HepG2 (cell line): ENCODE measurements around the gene ABCF1. TPM values are rescaled to one million over a fixed set of nuclear protein-coding genes. Genes with fewer than 3 reads are reported as not detected.

ENCODE experiments used
- ATF1 ChIP-seq: IDR thresholded peaks from 2 replicates; pipeline ENCODE4 v1.6.1; 2016; ENCODE audit warnings: mild to moderate bottlenecking, control low read depth
- BCL6 ChIP-seq: IDR thresholded peaks from 2 replicates; pipeline ENCODE4 v1.6.1; 2016; ENCODE audit warnings: missing genetic modification reagents, missing compliant biosample characterization
- CREBL2 ChIP-seq: sonication (generic); formaldehyde crosslinking; IDR thresholded peaks from 2 replicates; pipeline ENCODE4 v1.8.1; 2023; ENCODE audit warnings: missing genetic modification reagents, mild to moderate bottlenecking, borderline replicate concordance
- HES4 ChIP-seq: sonication (generic); formaldehyde crosslinking; IDR thresholded peaks from 2 replicates; pipeline ENCODE4 v1.9.0; 2021; ENCODE audit warnings: mild to moderate bottlenecking, missing genetic modification reagents, borderline replicate concordance
- KDM6A ChIP-seq: IDR thresholded peaks from 2 replicates; pipeline ENCODE4 v1.6.1; 2016; ENCODE audit warnings: low read depth
- MZF1 ChIP-seq: sonication (generic); formaldehyde crosslinking; IDR thresholded peaks from 2 replicates; pipeline ENCODE4 v1.8.1; 2023; ENCODE audit warnings: mild to moderate bottlenecking, missing genetic modification reagents, borderline replicate concordance
- NCOR1 ChIP-seq: fragments of 200-600 bp; sonication (generic); IDR thresholded peaks from 2 replicates; pipeline ENCODE4 v1.7.0; 2017; ENCODE audit warnings: antibody characterized with exemption, low read length, borderline replicate concordance
- NFIB ChIP-seq: sonication (generic); formaldehyde crosslinking; IDR thresholded peaks from 2 replicates; pipeline ENCODE4 v1.9.0; 2021; ENCODE audit warnings: missing genetic modification reagents, mild to moderate bottlenecking, borderline replicate concordance
- NRL ChIP-seq: sonication (generic); formaldehyde crosslinking; IDR thresholded peaks from 2 replicates; pipeline ENCODE4 v1.5.0; 2020; ENCODE audit warnings: missing genetic modification reagents, mild to moderate bottlenecking, moderate library complexity, borderline replicate concordance
- PHB2 ChIP-seq: fragments of 450-650 bp; IDR thresholded peaks from 2 replicates; pipeline ENCODE4 v1.6.1; 2018; ENCODE audit not compliant: partially characterized antibody
- REL ChIP-seq: sonication (generic); formaldehyde crosslinking; conservative IDR thresholded peaks from 2 replicates; pipeline ENCODE4 v1.8.0; 2022; ENCODE audit warnings: mild to moderate bottlenecking, missing genetic modification reagents, moderate library complexity
- RFXAP ChIP-seq: sonication (generic); formaldehyde crosslinking; IDR thresholded peaks from 2 replicates; pipeline ENCODE4 v1.4.0; 2020; ENCODE audit warnings: missing genetic modification reagents, borderline replicate concordance
- SNAPC5 ChIP-seq: sonication (generic); formaldehyde crosslinking; IDR thresholded peaks from 2 replicates; pipeline ENCODE4 v1.8.1; 2023; ENCODE audit warnings: mild to moderate bottlenecking, missing genetic modification reagents, borderline replicate concordance
- TEF ChIP-seq: sonication (generic); formaldehyde crosslinking; IDR thresholded peaks from 2 replicates; pipeline ENCODE4 v1.5.0; 2020; ENCODE audit warnings: missing genetic modification reagents
- THYN1 ChIP-seq: sonication (generic); formaldehyde crosslinking; IDR thresholded peaks from 2 replicates; pipeline ENCODE4 v1.8.1; 2023; ENCODE audit warnings: low read depth, mild to moderate bottlenecking, moderate library complexity, missing genetic modification reagents, borderline replicate concordance
- TSC22D2 ChIP-seq: sonication (generic); formaldehyde crosslinking; IDR thresholded peaks from 2 replicates; pipeline ENCODE4 v1.5.1; 2020; ENCODE audit warnings: missing genetic modification reagents, mild to moderate bottlenecking, borderline replicate concordance
- USF2 ChIP-seq, 2 experiments: sonication (generic) in 1 of 2; formaldehyde crosslinking in 1 of 2; IDR thresholded peaks; 2 replicates each; pipeline versions ENCODE4 v1.5.1 to v1.6.1; 2011 to 2020; ENCODE audit warnings: borderline replicate concordance in 1 of 2, low read depth in 1 of 2, low read length in 1 of 2, mild to moderate bottlenecking in 1 of 2, missing genetic modification reagents in 1 of 2, moderate library complexity in 1 of 2
- ZNF143 ChIP-seq: sonication (generic); formaldehyde crosslinking; IDR thresholded peaks from 2 replicates; pipeline ENCODE4 v1.4.0; 2020; ENCODE audit warnings: missing genetic modification reagents
- ZNF225 ChIP-seq: sonication (generic); formaldehyde crosslinking; IDR thresholded peaks from 2 replicates; pipeline ENCODE4 v1.4.0; 2020; ENCODE audit warnings: mild to moderate bottlenecking, missing genetic modification reagents
- ZNF337 ChIP-seq: sonication (generic); formaldehyde crosslinking; IDR thresholded peaks from 2 replicates; pipeline ENCODE4 v1.5.1; 2020; ENCODE audit warnings: missing genetic modification reagents, low read depth, mild to moderate bottlenecking, borderline replicate concordance
- ZNF343 ChIP-seq: sonication (generic); formaldehyde crosslinking; IDR thresholded peaks from 2 replicates; pipeline ENCODE4 v1.4.0; 2020; ENCODE audit warnings: mild to moderate bottlenecking, missing genetic modification reagents
- ZNF788 ChIP-seq: sonication (generic); formaldehyde crosslinking; IDR thresholded peaks from 2 replicates; pipeline ENCODE4 v1.5.0; 2020; ENCODE audit warnings: mild to moderate bottlenecking, missing genetic modification reagents, borderline replicate concordance
- polyA plus RNA-seq, 8 experiments: library from polyadenylated mRNA; depleted of rRNA in 3 of 8; stranded (reverse) in 7 of 8; unstranded in 1 of 8; fragments of >200 nt; fragmentation: Illumina TruSeq in 4 of 8; extraction: Trizol in 4 of 8; gene quantifications; 2 replicates each; pipeline versions ENCODE4 v1.2.1 to v1.2.3, GENCODE V29; 2011 to 2016; ENCODE audit warnings: low read depth in 4 of 8, missing spikeins in 1 of 8, mixed read lengths in 1 of 8; ENCODE audit not compliant: insufficient read depth in 1 of 8
- total RNA-seq, 5 experiments: library from RNA; depleted of rRNA; stranded (reverse); fragments of >200 nt; fragmentation: Illumina TruSeq; extraction: Trizol; gene quantifications; 2 replicates each; pipeline ENCODE4 v1.2.3, GENCODE V29; 2016; ENCODE audit warnings: low read depth in 1 of 5
- TF ChIP-seq, protein P1 (sequence below): sonication (generic); formaldehyde crosslinking; IDR thresholded peaks from 2 replicates; pipeline ENCODE4 v1.5.0; 2020; ENCODE audit warnings: missing genetic modification reagents, mild to moderate bottlenecking, borderline replicate concordance
- TF ChIP-seq, protein P2 (sequence below): sonication (generic); formaldehyde crosslinking; IDR thresholded peaks from 2 replicates; pipeline ENCODE4 v1.4.0; 2020; ENCODE audit warnings: missing genetic modification reagents

ABCF1 gene
- total and polyA plus RNA-seq, 2 of the 13 experiments (the other 11 are each of a cell fraction or from before 2014, with no cell fraction given): 25.4 to 98.9 TPM

DNA sequence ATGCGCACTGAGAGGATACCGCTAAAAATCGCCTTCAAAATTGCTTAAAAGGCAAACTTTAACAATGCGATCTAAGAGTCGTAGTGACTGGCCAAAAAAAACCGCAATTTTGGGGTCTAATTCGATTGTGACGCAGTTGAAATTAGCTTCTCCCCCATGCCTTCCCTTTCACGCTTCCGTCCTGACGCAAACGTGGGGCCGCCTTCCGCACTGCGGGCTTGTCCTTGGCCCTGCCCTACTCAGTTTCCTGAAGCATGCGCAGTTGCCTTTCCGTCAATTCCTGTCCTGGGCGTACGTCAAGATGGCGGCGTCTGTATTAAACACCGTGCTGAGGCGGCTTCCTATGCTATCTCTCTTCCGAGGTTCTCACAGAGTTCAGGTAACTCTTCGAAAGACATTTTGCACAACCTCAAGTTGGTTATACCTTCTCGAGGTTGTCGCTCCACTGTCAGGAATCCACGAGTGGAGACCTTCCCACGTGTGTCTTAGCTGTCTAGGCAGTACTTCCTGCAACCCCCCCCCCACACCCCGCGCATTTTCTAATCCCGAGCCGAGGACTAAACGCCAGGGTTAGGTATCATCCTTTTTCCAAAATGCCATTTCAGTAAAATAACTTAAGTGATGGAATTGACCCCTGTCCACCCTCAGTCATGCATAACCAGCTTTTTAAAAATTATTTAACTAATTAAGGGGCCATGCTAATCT, 46.5 kb downstream of the ABCF1 start, which contains the start of gene MRPS18B (continued):
- TF ChIP-seq, protein P1, sequence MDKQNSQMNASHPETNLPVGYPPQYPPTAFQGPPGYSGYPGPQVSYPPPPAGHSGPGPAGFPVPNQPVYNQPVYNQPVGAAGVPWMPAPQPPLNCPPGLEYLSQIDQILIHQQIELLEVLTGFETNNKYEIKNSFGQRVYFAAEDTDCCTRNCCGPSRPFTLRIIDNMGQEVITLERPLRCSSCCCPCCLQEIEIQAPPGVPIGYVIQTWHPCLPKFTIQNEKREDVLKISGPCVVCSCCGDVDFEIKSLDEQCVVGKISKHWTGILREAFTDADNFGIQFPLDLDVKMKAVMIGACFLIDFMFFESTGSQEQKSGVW (CRISPR knock-in tag): no peak
- TF ChIP-seq ZNF225 (CRISPR knock-in tag) (peak; percentile 30; the same call in 1 of the 2 replicates), SNAPC5 (CRISPR knock-in tag) (peak; percentile 87; the same call in 1 of the 2 replicates), NFIB (CRISPR knock-in tag) (no peak), TEF (CRISPR knock-in tag) (no peak), ZNF143 (CRISPR knock-in tag) (no peak), RFXAP (CRISPR knock-in tag) (peak; percentile 67; the same call in 1 of the 2 replicates), BCL6 (CRISPR knock-in tag) (peak; percentile 7), TSC22D2 (no peak), PHB2 (no peak), CREBL2 (CRISPR knock-in tag) (peak; percentile 100), MZF1 (CRISPR knock-in tag) (no peak; the same call in 1 of the 2 replicates), HES4 (peak; percentile 74; the same call in 1 of the 2 replicates), ZNF337 (CRISPR knock-in tag) (peak; percentile 11; the same call in 1 of the 2 replicates), KDM6A (CRISPR knock-in tag) (no peak), NRL (CRISPR knock-in tag) (peak; percentile 53), THYN1 (CRISPR knock-in tag) (peak; percentile 39; the same call in 1 of the 2 replicates), USF2 (IDR thresholded peaks at IDR 0.05; ENCODE audit: low read depth, low read length) (no peak), USF2 (CRISPR knock-in tag; IDR thresholded peaks at IDR 0.05; ENCODE audit: borderline replicate concordance) (no peak; the same call in 1 of the 2 replicates), ZNF788 (peak; percentile 43; the same call in 1 of the 2 replicates), REL (CRISPR knock-in tag) (no peak), ZNF343 (CRISPR knock-in tag) (0 out of 2 replicates have a peak, but pooled peaks have one; percentile 9), ATF1 (CRISPR knock-in tag) (peak; percentile 78; the same call in 1 of the 2 replicates), NCOR1 (peak; percentile 43; the same call in 1 of the 2 replicates)
- TF ChIP-seq, protein P2, sequence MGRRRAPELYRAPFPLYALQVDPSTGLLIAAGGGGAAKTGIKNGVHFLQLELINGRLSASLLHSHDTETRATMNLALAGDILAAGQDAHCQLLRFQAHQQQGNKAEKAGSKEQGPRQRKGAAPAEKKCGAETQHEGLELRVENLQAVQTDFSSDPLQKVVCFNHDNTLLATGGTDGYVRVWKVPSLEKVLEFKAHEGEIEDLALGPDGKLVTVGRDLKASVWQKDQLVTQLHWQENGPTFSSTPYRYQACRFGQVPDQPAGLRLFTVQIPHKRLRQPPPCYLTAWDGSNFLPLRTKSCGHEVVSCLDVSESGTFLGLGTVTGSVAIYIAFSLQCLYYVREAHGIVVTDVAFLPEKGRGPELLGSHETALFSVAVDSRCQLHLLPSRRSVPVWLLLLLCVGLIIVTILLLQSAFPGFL (CRISPR knock-in tag): no peak
